CD4-positive, alpha-beta T cell treated with Interleukin-1 beta for 1 hour (primary cell): Measurements from ENCODE around the gene KCNA2.
A peak's percentile ranks its signal among the peaks of the same experiment; 100 is the strongest.

Source experiments
- DNase-seq, 2 donors: peaks; one replicate each; pipeline ENCODE4 v3.0.0-alpha.2; 2020 to 2022

The KCNA2 gene

DNA sequence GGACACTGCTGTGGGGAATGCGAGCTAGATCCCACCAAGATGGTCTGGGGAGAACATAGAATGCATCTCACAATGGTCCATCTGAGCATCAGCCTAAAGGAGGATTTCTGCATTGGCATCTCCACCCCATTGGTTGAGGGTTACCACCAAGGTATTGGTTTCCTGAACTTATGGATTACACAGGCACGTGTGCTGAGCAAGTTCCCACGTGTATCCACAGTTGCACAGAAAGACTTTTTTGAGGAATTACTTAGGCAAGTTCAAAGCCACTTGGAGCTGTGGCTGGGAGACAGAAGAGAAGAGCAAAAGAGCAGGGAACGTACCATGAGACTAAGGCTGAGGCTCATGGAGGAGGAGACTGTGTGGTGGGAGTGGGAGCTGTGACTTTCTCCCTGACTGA lies 43.1 kb downstream of the KCNA2 start:
- DNase-seq: no peak

DNA sequence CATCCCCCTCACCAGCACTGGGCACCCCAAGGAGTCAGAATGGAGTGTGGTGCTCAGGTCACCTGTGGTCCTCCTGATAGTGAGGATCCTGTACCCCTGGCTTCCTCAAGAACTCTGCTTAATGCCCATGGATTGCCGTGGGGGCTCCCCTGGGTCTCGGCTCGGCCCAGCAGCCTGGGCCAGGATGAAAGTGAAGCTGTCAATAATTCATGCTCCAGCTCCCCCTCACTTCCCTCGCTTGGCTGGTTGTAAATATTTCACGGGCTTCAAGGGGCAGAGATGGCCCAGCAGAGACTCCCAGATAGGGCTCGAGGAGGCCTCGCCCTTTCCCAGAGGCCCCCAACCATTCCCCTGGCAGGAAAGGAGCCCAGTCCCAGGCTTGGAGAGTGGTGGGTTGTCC lies 44.6 kb downstream of the KCNA2 start:
- DNase-seq: no peak

DNA sequence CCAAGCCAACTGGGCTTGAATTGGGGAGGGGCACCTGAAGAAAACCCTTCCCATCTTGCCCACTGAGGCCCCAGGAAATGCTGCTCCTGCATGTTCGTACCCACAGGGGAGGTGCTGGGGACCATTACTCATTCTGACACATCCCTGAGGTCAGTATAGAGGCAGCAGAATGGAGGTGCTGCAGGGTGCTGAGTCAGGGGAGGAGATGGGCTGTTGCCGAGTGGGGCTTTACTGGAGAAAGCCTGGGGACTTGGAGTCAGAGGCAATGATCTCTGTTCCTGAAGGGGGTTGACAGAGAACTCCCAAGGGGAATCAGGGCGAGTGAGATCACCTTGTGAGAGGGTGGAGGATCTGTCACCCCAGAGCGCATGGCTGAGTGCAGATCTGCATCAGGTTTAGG lies 47.0 kb downstream of the KCNA2 start:
- DNase-seq: no peak

DNA sequence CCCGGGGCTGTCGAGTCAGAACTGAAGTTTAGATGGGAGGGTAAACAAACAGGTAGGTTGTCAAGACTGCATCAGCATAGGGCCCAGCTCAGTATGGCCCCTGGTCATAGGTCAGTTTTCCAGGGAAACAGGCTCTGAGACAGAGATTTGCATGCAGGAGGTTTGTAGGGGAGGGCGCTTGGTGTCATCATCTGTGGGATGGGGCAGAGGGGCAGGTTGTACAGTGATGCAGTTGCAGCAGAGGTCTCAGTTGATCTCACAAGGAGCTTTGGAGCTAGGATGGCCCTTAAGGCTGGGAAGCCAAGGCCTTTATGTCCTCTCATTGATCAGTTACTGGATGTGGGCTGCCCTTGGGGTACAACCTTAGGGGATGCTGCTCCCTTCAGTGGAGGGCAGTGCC lies 48.7 kb downstream of the KCNA2 start:
- no peak for DNase-seq

DNA sequence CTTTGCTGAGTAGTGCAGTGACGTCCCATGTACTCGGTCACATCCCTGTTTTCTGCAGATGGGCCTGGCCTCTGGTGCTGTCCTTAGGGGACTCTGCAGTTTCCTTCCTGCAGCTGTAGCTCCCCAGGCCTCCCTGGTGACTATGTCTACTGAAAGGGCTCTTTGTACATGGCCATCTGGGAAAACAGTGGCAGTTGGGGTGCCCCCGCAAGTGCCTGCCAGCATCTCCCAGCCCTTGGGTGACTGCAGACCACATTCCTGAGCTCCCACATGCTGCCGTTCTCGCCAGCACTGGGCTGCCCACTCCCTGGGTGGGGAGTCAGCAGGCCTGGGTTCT lies 49.7 kb downstream of the KCNA2 start:
- DNase-seq: no peak

DNA sequence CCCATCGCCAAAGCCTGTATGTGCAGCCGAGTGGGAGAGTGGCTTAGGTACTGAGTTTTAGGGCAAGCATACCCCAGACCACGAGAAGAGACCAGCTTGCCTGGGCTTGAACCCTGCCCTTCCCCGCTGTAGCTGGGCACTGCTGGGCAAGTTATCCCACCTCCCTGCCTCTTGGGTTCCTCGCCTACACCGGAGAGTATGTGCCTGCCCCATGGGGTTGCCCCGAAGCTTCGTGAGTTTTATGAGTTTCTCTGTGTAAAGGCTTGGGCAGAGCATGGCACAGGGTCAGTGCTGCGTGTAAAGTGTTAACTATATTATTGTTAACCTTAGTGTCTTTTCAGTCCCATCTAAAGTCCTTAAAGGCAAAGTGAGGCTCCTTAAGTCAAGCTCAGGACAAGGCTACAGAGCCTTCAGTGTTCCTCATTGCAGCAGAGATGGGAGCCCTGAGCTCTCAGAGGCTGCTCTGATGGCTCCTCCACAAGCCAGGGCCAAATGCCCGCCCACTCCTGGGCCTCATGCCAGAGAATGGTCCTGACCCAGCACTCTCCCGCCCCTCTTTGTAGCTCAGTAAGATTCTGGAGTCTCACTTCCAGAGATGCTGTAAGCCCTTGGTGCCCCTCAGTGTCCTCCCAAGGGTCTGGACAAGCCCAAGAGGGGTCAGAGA lies 50.2 kb downstream of the KCNA2 start:
- DNase-seq: no peak

DNA sequence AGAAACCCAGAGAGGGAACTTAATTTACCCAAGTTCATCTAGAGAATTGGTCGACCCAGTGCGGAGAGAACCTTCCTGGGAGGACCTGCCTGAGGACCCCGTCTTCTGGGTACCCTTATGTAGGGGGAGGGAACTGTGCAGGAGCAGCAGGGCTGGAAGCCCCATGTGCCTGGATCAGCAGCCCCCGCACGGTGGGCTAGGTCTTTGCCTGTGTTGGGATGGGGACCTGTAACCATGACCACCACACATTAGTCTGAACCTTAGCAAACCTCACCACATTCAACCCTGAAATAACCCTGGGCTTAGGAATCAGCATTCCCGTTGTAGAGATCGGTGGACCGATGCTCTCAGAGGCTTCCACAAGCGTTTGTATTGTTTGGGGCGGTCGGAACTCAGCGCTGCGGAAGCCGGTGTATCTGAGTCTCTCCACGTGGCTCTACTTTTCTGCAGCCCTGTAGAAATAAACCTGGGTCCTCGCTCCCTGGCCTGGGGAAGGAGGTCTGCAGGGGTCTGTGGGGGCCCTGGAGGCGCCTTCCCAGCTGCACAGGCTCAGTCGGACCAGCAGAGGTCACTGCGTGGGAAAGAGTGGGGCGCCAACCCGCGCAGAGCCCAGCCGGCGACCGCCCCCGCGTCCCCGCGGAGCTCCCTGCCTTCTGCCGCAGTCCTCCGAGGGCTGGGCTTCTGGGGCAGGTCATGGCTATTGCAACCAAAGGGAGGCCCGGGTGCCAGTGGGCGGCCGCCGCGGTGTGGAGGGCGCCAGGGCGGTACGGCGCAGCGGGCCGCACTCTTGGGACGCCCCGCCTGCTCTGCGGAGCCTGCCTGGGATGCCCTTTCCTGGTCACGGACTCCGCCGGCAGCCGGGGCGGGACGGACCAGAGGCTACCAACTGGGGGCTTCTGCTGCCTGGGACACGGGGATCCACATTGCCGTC lies 51.0 kb downstream of the KCNA2 start:
- peak; percentile 53 to 57 for DNase-seq

DNA sequence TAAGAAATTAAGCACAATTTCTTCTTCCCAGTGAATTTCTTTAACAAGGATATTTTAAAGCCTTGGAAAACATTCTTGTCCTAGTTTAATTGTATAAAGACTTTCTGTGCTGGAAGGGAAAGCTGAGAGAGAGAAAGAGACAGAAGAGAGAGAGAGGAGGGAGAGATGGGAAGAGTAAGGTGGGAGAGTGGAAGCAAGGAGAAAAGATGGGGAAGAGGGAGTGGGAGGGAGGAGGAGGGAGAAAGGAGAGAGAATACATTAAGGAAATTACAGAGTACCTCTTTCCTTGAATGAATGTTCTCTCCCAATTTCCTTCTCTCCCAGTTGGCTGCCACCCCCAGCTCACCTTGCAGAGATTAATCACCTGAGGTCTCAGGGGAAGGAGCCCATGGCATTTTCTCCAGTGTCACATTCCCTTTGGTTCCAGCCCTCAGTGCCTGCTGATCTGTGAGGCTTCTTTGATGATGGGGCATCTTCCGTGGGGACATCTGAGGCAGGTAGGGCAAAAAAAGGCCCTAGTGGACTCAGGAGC lies 54.8 kb downstream of the KCNA2 start:
- DNase-seq: no peak

DNA sequence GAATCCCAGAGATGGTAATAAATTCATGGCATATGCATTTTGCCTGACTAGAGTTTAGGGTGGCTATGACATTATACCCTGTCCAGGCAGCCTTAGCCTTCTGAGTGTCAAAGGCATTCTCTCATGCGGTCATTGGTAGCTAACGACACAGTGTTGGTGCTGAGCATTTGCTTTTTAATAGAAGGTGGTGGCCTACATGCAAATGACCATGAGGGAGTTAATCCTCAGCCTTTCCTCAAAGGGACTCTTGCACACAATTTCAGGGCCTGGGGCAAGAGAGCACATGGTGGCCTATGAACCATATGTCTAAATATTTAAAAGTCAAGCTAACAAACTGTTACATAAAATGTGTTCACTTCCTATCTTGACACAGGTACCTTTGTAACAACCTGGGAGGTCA lies 56.3 kb downstream of the KCNA2 start:
- no peak for DNase-seq

DNA sequence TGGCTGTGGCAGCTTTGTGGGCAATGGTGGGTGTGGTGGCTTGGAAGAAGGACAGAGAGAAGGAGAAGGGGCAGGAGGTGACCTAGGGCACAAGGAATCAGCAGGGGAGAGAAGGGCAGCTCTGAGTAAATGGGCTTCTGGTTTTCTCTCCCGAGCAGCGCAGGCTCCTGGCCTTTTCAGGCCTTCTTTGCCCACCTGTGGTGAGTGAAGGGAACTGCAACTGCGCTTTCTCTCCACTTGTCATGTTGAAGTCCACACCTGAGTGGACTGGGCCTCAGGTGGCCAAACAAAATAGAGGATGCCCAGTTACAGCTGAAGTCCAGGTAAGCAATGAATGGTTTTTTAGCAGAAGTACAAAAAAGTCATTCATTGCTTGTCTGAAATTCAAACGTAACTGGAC lies 57.8 kb downstream of the KCNA2 start:
- DNase-seq: no peak

DNA sequence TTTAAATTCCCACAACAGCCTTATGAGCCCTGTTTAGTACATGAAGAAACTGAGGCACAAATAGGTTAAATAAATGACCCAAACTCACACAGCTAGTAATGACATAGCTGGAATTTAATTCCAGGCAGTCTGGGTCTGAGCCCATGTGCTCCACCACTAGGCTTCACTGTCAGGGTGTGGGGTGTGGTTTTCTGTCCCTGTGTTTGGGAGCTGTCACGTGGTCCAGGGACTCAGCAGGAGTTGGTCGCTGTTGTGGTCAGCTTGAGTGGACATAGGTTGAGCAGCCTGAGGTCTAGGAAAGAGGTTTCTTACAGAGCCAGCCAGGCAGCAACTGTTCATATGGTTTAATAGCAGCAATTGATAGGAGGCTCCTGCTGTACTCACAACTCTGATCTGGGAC lies 59.1 kb downstream of the KCNA2 start:
- no peak for DNase-seq

DNA sequence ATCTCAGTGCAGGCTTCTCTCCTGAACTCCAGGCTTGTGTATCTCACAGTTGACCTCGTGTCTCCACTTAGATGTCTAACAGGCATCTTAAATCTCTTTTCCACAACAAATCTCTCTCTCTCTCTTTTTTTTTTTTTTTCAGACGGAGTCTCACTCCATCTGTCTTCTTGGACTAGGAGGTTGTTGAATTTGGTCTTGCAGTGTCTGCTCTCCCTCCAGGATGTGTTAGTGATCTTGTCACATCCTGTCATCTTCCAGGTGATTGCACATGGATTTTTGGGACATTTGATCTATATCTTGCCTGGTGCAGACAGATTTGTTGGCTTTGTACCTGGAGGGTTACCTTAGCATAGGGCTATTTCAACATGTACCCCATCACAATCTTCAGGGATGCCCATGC lies 60.7 kb downstream of the KCNA2 start:
- no peak for DNase-seq

DNA sequence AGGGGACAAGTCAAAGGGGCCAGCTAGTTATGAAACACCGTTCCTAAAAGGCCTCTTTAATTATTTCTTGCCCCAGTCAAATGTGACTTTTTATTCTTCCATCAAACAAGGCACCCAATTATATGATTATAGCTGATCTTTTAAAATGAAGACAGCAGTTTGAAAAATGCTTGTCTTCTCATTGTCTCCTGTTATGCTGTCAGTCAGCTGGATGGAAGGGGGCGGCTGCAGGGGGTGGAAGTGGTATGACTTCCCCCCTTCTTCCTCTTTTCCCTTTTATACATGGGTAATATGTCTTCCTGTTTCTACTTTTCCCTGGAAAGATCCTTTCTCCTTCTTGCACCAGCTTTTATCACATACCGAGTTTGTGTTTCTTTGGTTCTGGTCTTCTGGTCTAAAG lies 61.4 kb downstream of the KCNA2 start:
- no peak for DNase-seq
